GM19438 (cell line): Measurements from ENCODE around the gene EDIL3.

Experiments
- ATAC-seq: cut with Tn5 transposase; IDR thresholded peaks from one replicate; pipeline ENCODE4 v1.9.1; 2021; ENCODE audit warnings: low read depth; ENCODE audit not compliant: unreplicated experiment

EDIL3 gene

DNA sequence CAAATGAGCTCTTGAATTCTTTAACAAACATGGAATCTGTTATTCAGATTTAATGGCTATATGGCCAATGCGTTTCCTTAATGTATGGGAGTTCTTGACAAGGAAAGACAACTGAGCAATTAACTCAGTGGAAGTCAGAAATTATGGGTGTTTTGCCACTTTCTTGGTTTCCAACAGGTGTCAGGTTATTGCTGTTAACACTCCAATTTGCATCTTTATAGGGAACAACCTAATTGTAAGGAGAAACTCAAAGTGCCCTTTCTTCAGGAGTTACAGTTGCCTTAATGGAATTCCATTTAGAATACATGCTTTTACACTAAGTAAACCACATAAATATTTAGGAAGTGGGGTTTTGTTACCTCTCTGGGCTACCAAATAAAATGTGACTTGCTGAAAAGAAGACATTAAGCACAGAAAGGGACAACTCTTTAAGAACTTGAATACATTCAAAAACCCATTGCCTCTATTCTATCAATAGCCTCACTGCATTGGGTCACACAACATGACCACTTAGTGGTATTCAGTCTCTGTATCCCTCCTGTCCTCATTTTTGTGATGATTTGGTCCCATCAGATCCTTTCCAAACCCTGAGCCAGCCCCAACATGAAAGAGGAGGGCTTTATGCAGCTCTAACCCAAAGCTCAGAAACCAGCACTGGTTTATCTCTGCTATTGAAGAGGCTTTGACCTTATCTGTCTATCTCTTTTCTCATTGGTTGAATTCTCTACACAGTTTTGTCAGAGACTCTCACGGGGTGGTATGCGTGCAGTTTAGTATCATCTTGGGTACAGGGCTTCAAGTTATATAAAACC, 118.7 kb downstream of the EDIL3 start:
- no peak for ATAC-seq

DNA sequence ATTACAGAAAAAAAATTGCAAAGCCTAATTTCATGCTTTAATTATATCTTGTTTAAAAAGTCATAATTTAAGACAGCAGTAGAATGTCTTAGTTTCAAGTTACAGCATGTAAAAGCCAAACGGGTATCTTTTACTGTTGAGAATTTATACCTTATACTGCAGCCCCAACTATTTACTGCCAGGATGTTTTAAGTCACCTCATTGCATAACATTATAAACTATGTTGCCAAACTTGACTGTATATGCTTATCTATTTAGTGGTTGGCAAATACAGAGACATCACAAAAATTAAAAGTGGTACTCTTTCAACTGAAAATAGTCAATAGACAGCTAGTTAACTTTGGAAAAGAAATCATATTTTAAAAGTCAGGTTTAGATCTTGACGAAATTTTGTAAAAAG, 119.5 kb downstream of the EDIL3 start:
- ATAC-seq: no peak

DNA sequence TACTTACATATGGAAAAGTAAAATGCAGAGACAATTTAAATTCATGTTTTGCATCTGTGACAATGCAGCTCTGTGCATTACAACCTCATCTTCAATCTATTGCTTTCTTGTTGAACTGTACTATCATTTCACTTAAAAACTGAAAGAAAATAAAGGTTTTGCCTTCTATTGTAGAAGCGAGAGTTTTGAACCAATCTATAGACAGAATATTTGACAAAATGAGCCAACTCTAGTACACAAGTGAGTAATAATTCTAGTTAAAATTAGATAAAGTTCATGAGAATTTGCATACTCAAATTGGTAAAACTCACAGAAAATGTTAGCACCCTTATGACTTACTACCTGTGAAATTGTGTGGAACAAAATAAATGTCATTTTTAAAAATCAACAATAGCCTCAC, 123.7 kb downstream of the EDIL3 start:
- peak; percentile 33 for ATAC-seq

DNA sequence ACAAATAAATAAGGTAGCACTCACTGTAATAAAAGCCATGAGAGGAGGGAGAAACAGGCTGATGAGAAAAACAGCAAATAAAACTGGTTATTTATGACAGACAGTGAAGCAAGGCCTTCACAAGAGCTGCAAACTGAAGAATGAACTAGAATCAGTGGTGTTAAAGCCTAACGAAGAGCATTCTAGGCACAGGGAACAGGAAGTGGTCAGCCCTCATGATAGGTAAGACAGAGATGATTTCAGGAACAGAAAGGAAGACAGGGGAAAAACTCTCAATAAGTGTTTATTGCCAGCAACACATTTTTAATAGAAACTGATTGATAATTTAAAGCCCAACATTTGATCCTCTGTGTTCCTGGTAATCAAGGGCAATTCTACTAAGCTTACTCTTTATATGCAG, 124.5 kb downstream of the EDIL3 start:
- peak; percentile 80 for ATAC-seq

DNA sequence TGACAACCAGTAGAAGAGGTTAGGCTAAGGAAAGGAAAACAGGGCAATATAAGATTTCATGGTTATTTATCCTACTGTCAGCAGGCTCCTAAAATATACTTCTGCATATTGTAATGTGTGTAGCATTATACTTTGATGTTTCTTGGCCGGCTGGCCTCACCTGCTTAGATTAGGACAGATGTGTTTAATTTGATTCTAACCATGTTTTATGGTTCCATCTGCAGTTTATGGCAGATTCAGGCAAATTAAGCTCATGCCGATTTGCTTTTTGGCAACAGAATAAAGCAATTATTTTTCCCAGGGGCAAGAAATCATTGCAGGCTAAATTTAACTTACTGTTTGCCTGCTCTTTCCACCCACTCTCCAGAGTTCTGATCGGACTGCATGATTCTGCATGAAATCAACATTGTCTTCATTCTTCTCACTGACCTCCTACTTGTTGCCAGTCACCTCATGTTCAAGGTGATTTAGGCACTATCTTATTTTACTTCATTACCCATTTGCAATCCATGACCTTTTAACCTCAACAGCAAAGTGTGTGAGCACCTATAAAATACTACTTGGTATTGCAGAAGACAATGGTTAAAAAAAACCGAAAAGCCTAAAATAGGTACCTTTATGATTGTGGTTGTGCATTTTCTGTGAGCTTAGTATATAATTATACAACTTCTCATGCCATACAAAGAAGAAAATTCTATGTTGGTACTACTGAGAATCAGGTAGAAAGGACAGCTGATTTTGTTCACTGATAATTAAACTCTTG, 125.2 kb downstream of the EDIL3 start:
- ATAC-seq: no peak

DNA sequence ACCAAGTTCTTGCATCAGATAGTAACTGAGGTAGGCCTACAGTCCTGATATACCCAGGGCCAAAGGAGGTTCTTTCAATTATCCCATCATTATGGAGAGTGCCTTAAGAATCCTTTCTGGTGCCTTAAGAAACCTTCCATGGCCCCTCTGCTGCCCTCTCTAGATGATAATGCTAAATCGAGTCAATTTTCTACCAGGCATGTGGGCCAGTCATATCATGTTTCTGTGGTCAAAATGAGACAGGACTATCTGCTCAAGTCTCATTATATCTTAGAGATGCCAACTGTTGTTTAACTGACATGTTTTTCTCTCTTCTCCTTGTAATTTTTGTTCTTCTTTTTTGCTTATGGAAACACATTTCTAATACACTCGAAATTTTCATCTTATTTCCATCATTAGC, 127.6 kb downstream of the EDIL3 start:
- ATAC-seq: no peak

DNA sequence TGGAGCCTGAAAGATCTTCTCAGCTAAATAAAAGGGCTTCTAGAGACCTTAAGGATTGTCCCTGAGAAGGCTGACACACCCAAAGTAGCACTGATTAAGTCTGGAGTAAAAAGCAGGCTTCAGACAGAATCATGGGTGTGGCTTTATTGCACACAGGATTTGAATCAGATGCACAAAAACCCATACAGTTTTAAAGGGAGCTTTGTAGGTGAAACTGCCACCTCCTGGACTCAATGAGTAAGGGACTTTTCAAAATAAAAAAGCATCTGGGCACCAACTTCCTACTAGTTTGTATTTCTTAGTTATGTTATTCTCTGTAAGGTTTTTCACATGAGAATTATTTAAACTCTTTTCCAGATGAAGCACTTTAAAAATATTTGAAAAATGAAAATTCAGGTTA, 129.4 kb downstream of the EDIL3 start:
- no peak for ATAC-seq

DNA sequence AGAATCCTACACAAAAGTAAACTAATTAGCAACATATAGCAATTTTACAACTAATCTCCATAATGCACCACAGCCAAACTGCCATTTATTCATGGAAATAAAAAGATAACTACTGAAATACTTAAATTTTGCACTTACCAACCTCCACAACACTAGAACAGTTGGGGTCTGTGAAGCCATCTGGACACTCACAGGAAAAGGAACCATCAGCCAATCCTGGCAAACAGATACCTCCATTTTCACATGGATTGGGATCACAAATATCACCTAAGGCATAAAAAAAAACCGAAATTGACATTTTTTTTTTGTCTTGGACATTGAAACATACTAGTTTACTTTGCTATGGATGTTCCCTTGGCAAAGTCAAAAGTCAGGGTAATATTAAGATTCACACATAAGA, 130.7 kb downstream of the EDIL3 start:
- no peak for ATAC-seq

DNA sequence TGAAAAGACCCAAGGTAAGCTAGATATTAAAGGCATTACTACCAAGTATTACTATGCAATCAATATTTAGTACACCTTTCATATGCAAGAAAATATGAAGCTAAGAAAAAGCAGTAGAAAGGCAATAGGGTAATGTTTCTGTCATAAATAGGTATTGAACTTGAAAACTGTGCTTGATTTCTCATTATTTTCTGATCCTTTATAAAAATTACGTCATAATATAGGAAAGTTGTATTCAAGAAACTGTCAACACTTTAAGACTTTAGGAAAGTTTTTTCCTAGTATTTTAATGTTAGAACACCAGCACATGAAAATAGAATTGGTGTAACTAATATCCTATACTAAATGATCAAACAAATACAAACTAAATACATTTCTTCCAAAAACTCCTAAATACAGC, 133.2 kb downstream of the EDIL3 start:
- no peak for ATAC-seq

DNA sequence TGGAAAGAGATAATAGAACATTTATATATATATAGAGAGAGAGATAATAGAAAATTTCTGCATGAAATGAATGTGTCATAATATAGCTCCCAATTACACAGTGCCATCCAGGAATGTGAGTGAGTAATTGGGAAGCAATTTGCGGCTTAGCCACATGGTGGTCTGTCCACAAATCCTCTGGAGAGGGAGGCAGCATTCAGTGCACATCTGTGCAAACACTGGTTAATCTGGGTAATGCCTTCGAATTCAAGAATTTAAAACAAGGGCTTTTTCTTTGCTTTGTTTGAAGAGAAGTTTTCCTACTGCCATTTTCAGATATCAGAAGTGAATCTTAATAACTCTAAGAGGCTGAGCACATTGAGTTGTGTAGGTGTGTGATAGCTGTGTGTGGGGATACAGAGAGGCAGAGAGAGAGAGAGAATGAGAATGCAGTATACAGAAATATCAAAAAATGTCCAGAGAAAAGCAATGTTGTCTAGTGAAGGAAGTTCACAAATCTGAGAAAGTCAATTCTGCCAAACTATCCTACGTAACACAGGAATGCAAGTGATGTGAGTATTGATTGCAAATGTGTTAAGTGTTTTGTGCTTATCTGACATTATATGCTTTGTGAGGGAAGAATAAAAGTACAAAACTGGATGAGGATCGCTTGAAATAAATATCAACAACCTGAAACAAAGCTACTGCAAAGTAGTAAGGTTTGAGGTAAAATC, 134.6 kb downstream of the EDIL3 start:
- ATAC-seq: no peak

DNA sequence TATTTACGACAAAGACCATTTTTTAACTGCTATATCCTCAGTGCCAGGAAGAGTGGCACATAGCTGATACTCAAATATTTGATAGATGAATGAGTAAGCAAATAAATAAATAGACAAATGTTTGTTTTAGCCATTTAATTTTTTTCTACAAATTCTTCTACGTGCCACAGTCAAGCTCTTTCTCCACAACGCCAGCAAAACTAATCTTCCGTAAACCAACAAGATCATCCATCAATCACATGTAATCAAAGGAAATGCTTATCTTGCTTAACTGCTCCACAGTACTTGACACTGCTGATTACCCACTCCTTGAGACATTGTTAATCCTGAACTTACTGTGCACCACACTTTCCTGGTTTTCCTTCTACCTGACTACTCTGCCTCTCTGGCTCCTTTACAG, 136.7 kb downstream of the EDIL3 start:
- ATAC-seq: no peak

DNA sequence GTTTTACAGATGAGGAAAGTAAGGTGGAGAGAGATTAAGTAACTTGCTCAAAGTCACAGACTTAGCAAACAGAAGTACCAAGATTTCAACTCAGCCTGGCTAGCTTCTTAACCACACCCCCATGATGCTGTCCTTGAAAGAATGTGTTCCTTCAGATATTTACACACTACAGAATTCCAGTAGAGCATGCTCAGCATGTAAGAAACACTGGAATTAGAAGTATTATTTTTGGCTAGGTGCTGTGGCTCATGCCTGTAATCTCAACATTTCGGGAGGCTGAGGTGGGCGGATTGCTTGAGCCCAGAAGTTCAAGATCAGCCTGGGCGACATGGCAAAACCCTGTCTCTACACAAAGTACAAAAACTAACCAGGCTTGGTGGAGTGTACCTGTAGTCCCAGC, 142.4 kb downstream of the EDIL3 start:
- no peak for ATAC-seq

DNA sequence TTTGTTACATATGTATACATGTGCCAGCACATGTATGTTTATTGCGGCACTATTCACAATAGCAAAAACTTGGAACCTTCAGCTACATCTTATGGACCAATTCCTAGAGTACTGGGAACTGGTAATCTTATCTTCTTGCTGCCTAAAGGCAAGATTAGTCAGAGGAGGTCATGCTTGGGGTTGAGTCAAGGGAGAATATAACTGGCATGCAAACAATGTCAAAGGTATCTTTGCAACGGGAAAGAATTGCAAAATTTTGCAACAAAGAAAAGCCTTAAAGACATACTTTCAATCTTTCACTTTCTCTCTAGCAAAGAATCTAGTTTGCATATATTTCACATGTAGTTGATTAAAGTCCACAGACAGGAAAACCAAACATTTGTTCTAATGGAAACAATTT, 145.2 kb downstream of the EDIL3 start:
- no peak for ATAC-seq

DNA sequence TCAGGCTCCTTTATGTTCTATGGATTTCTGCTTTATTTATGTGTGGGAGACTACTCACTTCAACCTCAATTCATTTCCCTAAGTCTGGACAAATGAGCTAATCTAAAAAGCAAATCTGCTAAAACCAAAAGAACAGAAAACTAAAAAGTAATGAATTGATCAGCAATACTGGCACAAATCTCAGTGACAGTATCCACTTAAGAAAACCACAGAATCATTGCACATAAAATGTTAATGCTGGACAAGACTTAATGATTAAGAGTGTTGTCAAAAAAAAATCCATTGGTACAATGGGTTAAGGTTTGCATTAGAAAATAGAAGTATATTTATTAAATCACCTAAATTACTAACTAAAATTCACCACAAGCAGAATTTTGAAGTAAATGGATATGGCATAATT, 147.6 kb downstream of the EDIL3 start:
- ATAC-seq: no peak

DNA sequence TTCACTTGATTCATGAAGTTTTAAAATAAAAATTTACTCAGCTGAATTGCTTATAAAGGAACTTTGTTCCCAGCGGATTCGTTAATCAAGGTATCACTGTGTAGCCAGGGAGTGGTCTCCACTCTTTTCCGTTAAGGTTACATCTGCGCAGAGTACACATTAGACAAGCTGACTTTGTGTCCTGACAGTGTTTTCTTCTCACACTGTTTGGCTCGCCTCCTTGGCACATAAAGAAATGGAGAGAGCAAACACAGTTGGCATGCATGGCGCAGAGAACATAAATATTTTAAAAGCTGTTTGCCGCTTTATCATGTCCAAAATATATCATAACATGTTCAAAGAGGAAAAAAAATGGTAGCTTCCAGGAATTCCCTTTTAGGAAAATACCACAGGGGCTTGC, 153.2 kb downstream of the EDIL3 start:
- ATAC-seq: no peak

DNA sequence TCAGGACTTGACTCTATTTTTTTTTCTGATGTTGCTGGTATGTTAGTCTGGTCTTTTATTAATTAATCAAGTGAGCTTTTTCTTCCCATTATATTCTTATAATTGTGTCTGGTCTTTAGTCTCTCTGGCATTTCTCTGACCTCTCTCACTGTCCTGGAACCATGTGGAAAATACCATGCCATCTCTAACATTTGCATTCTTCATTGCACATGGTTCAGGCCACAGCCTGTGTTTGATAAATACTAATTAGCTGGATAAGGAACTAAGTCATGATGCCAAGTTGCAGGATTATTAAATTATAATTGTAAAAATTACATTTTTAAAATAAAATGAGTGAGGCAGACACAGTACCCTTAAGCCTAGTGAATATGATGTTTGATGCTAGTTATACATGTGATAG, 155.6 kb downstream of the EDIL3 start:
- no peak for ATAC-seq

DNA sequence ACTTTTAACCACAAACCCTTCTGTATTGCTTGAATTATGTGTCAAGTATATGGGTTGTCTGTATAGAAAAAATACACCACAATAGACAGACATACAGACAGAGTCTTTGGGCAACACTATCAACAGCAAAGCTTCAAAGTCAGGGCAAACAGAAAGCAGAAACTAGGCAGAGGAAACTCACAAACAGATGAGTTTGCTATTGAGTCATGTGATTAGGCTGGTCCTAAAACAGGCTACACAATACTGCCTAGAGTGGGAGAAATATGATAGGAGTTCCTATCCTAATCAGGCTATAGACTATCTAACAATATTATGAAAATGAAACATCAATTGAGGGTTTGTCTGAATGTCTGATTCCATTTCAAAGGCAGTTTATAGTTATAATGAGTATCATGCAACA, 156.4 kb downstream of the EDIL3 start:
- ATAC-seq: no peak

DNA sequence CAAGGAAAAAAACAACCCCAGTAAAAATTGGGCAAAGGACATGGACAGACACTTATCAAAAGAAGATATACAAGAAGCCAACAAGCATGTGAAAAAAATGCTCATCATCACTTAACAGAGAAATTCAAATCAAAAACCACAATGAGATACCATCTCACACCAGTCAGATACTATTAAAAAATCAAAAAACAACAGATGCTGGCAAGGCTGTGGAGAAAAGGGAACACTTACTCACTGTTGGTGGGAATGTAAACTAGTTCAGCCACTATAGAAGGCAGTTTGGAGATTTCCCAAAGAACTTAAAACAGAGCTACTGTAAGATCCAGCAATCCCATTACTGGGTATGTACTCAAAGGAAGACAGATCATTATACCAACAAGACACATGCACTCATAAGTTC, 157.4 kb downstream of the EDIL3 start:
- no peak for ATAC-seq

DNA sequence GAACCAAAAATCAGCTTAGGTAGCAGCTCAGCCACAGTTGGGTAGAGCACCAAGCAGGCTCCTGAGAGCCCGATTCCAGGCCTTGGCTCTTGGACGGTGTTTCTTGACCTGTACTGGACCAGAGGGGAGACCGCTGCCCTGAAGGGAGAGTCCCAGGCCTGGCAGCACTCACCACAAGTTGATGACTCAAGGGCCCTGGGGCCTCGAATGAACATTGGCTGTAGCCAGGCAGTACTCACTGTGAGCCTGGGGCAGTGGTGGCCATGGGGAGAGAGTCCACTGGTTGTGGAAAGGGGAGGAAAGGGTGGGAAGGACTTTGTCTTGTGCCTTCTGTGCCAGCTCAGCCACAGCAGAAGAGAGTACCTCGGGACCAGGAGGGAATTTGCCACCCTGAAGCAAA, 166.1 kb downstream of the EDIL3 start:
- ATAC-seq: no peak

DNA sequence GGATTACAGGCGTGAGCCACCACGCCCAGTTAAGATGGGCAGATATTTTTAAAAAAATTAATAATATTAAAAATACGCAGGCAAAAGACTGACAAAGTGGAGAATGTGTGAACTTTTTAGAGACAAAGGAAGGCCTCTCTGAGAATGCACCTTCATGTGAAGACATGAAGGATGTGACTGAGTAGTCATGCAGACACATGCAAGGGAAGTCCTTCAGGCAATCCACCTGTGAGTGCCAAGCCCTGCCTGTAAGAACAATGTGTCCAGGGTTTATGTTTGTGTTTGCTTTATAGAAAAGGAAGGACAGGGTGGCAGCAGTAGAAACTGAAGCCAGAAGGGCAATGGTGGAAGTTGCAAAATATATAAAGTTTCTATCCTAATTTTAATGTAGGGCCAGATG, 169.2 kb downstream of the EDIL3 start:
- ATAC-seq: no peak

DNA sequence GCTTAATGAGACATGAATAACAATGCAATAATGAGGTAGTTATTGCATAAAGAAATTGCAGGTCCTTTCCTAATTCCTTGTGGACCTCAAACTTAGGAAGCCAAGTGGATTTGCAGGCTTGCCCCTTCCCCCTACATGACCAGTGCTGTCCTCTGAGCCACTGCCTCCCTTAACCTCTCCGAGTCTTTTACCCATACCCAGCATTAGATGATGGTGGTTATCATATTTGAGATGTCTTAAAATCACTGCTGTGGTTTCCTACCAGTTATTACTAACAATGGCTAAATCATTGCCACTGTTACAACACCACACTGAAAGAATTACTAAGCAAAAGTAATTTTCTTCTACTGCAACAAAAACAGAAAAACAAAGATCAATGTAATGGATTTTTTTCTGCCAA, 170.8 kb downstream of the EDIL3 start:
- ATAC-seq: no peak

DNA sequence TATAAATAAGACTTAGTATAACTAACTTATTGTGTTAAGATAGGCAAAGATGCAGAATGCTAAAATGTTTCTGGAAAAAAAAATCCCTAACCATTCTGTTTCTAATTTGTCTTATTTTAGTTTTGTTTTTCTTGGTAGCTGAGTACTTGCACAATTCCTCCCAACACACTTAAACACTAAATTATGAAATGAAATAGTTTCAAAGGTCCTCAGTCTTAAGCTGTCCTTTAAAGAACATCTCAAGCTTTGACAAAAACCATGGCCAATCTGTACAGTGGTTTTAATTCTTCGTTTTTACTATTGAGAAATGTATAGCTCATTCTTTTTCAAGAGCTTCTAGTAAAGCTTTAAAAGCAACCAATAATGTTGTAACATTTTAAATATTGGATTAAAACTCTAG, 171.5 kb downstream of the EDIL3 start:
- ATAC-seq: no peak
